DOHH2 (cell line): ENCODE measurements around the gene MYO5A.

Source experiments
- EZH2phosphoT487 ChIP-seq: fragments of 200-600 bp; sonication (generic); IDR thresholded peaks from 2 replicates; pipeline ENCODE4 v1.6.1; 2017; ENCODE audit warnings: borderline replicate concordance, mild to moderate bottlenecking, antibody characterized with exemption, low read length, moderate library complexity, mixed read lengths
- TF ChIP-seq, protein P1 (sequence below): fragments of 200-600 bp; sonication (generic); IDR thresholded peaks from one replicate; pipeline ENCODE4 v1.5.1; 2014; ENCODE audit warnings: antibody characterized with exemption, mild to moderate bottlenecking, low read depth, low read length; ENCODE audit not compliant: poor library complexity, severe bottlenecking

- TF ChIP-seq, protein P1, sequence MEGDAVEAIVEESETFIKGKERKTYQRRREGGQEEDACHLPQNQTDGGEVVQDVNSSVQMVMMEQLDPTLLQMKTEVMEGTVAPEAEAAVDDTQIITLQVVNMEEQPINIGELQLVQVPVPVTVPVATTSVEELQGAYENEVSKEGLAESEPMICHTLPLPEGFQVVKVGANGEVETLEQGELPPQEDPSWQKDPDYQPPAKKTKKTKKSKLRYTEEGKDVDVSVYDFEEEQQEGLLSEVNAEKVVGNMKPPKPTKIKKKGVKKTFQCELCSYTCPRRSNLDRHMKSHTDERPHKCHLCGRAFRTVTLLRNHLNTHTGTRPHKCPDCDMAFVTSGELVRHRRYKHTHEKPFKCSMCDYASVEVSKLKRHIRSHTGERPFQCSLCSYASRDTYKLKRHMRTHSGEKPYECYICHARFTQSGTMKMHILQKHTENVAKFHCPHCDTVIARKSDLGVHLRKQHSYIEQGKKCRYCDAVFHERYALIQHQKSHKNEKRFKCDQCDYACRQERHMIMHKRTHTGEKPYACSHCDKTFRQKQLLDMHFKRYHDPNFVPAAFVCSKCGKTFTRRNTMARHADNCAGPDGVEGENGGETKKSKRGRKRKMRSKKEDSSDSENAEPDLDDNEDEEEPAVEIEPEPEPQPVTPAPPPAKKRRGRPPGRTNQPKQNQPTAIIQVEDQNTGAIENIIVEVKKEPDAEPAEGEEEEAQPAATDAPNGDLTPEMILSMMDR, result no peak
- TF ChIP-seq EZH2phosphoT487, result no peak
Measured at GRCh38 chr15:52329987-52330386, 198.7 kb downstream of the MYO5A start.
